Fibroblast of lung (primary cell): ENCODE data around the gene RAET1E. TPM values are rescaled to one million over a fixed set of nuclear protein-coding genes. Genes with fewer than 3 reads are reported as not detected.
A peak's percentile ranks its signal among the peaks of the same experiment; 100 is the strongest.

Source experiments
- DNase-seq, 2 donors: peaks; one replicate each; pipeline versions ENCODE4 v3.0.0 to v3.0.0-alpha.2; 2010; ENCODE audit warnings: low read depth in 2 of 2
- H2AFZ ChIP-seq: 2 replicates; pipeline ENCODE4 v1.5.1; 2012; ENCODE audit warnings: low read length, control low read depth, inconsistent platforms
- H3K27ac ChIP-seq: 2 replicates; pipeline ENCODE4 v1.5.1; 2011; ENCODE audit warnings: low read length, control low read depth; ENCODE audit not compliant: insufficient read depth
- H3K27me3 ChIP-seq: 2 replicates; pipeline ENCODE4 v1.5.1; 2011; ENCODE audit warnings: mild to moderate bottlenecking, low read length; ENCODE audit not compliant: control insufficient read depth, insufficient read depth
- H3K36me3 ChIP-seq: 2 replicates; pipeline ENCODE4 v1.5.1; 2011; ENCODE audit warnings: low read length; ENCODE audit not compliant: control insufficient read depth, insufficient read depth
- H3K4me1 ChIP-seq: 2 replicates; pipeline ENCODE4 v1.5.1; 2011; ENCODE audit warnings: low read length; ENCODE audit not compliant: control insufficient read depth, insufficient read depth; ENCODE audit errors: extremely low read depth
- H3K4me2 ChIP-seq: 2 replicates; pipeline ENCODE4 v1.5.1; 2011; ENCODE audit warnings: low read length, control low read depth; ENCODE audit not compliant: insufficient read depth; ENCODE audit errors: extremely low read depth
- H3K4me3 ChIP-seq, 4 experiments: fragments of 200-600 bp in 1 of 4; sonication (generic) in 1 of 4; replicated peaks in 1 of 4; 2 replicates each; pipeline ENCODE4 v1.5.1; 2011 to 2016; ENCODE audit warnings: low read length in 4 of 4, low read depth in 3 of 4, mild to moderate bottlenecking in 3 of 4, control low read depth in 2 of 4, inconsistent platforms in 1 of 4, mixed read lengths in 1 of 4; ENCODE audit not compliant: insufficient read depth in 1 of 4; ENCODE audit errors: control extremely low read depth in 1 of 4
- H3K79me2 ChIP-seq: 2 replicates; pipeline ENCODE4 v1.5.1; 2012; ENCODE audit warnings: mild to moderate bottlenecking, low read length, inconsistent platforms; ENCODE audit not compliant: control insufficient read depth, insufficient read depth
- H3K9ac ChIP-seq: 2 replicates; pipeline ENCODE4 v1.5.1; 2011; ENCODE audit warnings: mild to moderate bottlenecking, low read length, control low read depth; ENCODE audit not compliant: insufficient read depth
- H3K9me3 ChIP-seq: 2 replicates; pipeline ENCODE4 v1.5.1; 2012; ENCODE audit warnings: low read depth, low read length; ENCODE audit not compliant: control insufficient read depth, insufficient read depth
- H4K20me1 ChIP-seq: 2 replicates; pipeline ENCODE4 v1.5.1; 2011; ENCODE audit warnings: low read length; ENCODE audit not compliant: control insufficient read depth, insufficient read depth; ENCODE audit errors: extremely low read depth
- EZH2 ChIP-seq: IDR thresholded peaks from 2 replicates; pipeline ENCODE4 v1.5.1; 2012; ENCODE audit warnings: low read length, control low read depth, mild to moderate bottlenecking; ENCODE audit errors: missing control alignments
- polyA plus RNA-seq, 2 donors: library from polyadenylated mRNA; depleted of rRNA in 1 of 2; stranded (reverse) in 1 of 2; unstranded in 1 of 2; fragments of >200 nt; gene quantifications; 2 replicates each; pipeline ENCODE4 v1.2.1, GENCODE V29; 2011 to 2012; ENCODE audit warnings: missing spikeins in 1 of 2
- total RNA-seq: library from RNA; depleted of rRNA; stranded (reverse); fragments of >200 nt; gene quantifications from 2 replicates; pipeline ENCODE4 v1.2.1, GENCODE V29; 2014
- TF ChIP-seq, protein P1 (sequence below), 2 donors: IDR thresholded peaks in 1 of 2; conservative IDR thresholded peaks in 1 of 2; 1 replicate in 1 of 2; 2 replicates in 1 of 2; pipeline ENCODE4 v1.5.1; 2011 to 2012; ENCODE audit warnings: low read length in 2 of 2, control low read depth in 1 of 2, inconsistent platforms in 1 of 2, low read depth in 1 of 2, mild to moderate bottlenecking in 1 of 2

RAET1E gene
- total and polyA plus RNA-seq, 2 donors (not counting 1 experiment from before 2014, with no cell fraction given): 0.12 to 1.5 TPM

DNA sequence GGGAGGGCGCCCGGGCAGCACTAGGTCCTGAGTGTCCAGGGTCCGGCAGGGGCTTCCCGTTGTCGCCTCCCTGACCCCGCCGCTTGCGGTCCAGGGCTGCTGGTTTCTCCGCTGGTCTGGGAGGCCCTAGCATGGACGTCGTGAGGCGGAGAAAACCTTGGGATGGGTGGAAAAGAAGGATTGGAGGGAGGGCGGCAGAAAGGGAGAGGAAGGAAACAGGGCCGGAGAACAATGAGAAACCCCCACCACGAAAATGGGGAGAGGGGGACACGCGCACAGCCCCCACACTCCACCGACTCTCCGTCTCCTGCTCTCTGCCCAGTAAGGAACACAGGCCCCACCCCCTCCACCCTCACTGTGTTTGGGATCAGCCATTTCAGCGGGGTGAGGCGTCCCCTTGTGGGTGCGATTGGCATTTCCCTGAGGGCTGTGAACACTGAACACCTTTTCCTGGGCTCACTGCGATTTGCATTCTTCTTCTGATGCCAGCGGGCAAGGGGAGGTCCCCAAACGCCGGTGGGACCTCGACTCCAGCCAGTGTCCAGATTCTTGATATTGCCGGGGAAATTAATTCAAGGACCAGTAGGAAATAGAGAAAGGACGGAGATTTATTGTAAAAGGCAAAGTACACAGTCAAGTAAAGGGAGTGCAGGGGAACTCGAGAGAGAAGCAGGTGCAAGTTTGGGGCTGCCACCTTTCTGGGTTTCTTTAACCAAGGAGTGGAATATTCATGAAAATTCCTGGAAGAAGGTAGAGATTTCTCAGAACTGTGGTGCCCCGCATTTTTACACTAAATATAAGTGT lies 28.3 kb upstream of the RAET1E start:
- Histone ChIP-seq H3K9ac (peak overlapping the region; percentile 58), H2AFZ (peak overlapping the region; percentile 91), H3K79me2 (no peaks in the 10 kb centered on the region), H3K27ac (peak overlapping the region; percentile 23), H4K20me1 (no peaks in the 10 kb centered on the region), H3K9me3 (no peaks in the 10 kb centered on the region), H3K4me2 (peak overlapping the region; percentile 77), H3K36me3 (no peaks in the 10 kb centered on the region), H3K27me3 (peaks cover 10% of the 10 kb centered on the region), H3K4me1 (peaks cover 6% of the 10 kb centered on the region), H3K4me3 (peak overlapping the region; percentile 40 to 61 (median 46))
- peak; percentile 62 to 74 for DNase-seq
- no peak for TF ChIP-seq EZH2
- TF ChIP-seq, protein P1, sequence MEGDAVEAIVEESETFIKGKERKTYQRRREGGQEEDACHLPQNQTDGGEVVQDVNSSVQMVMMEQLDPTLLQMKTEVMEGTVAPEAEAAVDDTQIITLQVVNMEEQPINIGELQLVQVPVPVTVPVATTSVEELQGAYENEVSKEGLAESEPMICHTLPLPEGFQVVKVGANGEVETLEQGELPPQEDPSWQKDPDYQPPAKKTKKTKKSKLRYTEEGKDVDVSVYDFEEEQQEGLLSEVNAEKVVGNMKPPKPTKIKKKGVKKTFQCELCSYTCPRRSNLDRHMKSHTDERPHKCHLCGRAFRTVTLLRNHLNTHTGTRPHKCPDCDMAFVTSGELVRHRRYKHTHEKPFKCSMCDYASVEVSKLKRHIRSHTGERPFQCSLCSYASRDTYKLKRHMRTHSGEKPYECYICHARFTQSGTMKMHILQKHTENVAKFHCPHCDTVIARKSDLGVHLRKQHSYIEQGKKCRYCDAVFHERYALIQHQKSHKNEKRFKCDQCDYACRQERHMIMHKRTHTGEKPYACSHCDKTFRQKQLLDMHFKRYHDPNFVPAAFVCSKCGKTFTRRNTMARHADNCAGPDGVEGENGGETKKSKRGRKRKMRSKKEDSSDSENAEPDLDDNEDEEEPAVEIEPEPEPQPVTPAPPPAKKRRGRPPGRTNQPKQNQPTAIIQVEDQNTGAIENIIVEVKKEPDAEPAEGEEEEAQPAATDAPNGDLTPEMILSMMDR (conservative IDR thresholded peaks at IDR 0.05 in 1 of 2, IDR thresholded peaks at IDR 0.05 in 1 of 2; ENCODE audit: low read depth in 1 of 2, low read length in 2 of 2): peak; percentile 91 to 97

DNA sequence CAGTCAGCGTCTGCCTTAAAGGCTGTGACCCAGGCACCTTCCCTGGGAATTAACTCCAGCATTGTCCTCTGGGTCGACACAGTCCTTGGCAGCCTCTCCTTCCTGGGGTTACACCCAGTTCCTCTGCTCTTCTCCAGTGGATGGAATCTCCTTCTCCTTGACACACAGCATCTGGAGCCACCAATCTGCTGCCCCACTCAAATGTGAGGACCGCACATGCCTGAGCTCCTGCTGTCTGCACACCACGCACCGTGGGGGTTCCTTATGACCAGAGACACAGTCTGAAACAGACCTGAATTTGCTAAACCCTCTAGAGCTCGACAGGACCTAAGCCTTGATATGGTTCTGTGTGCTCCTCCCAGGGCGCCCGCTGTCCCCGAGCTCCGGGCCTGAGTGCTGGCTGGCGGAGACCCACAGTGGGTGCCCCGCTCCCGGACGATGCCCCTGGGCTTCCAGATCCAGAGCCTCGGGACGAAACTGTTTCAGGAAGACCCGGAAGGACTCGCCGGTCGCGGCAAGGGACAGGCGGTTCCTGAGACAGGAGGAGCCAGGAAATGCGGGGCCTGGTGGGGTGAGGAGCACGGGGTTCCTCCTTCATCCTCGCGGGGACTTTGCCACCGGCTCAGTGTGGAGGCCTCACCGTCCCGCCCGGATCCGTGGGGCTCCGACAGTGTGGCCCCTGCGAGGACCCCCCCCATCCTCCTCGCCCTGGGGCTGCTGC lies 27.5 kb upstream of the RAET1E start:
- Histone ChIP-seq H3K27ac (no peak overlapping the region), H3K9ac (peak overlapping the region; percentile 58)
- peak in 1 of 2 donors; percentile 9 for DNase-seq

GRCh38 chr6:149924933-149925252 lies 27.0 kb upstream of the RAET1E start:
- Histone ChIP-seq H3K9ac (no peak overlapping the region), H3K27me3 (peaks cover 9% of the 10 kb centered on the region), H2AFZ (no peak overlapping the region), H3K4me3 (no peak overlapping the region), H4K20me1 (no peaks in the 10 kb centered on the region), H3K9me3 (no peaks in the 10 kb centered on the region), H3K79me2 (no peaks in the 10 kb centered on the region), H3K27ac (no peak overlapping the region), H3K4me1 (peaks cover 6% of the 10 kb centered on the region), H3K36me3 (no peaks in the 10 kb centered on the region), H3K4me2 (no peak overlapping the region)
- DNase-seq: no peak
- TF ChIP-seq EZH2: no peak
- TF ChIP-seq, protein P1 (conservative IDR thresholded peaks at IDR 0.05 in 1 of 2, IDR thresholded peaks at IDR 0.05 in 1 of 2; ENCODE audit: low read depth in 1 of 2, low read length in 2 of 2): no peak

More for the DNA sequence above, 27.5 kb upstream of the RAET1E start:
- Histone ChIP-seq H2AFZ (peak overlapping the region; percentile 91), H3K4me2 (peak overlapping the region; percentile 77), H3K9me3 (no peaks in the 10 kb centered on the region), H4K20me1 (no peaks in the 10 kb centered on the region), H3K36me3 (no peaks in the 10 kb centered on the region), H3K4me1 (peaks cover 6% of the 10 kb centered on the region), H3K4me3 (peak overlapping the region; percentile 40 to 61 (median 46)), H3K27me3 (peaks cover 9% of the 10 kb centered on the region), H3K79me2 (no peaks in the 10 kb centered on the region)
- TF ChIP-seq EZH2: no peak
- TF ChIP-seq, protein P1 (conservative IDR thresholded peaks at IDR 0.05 in 1 of 2, IDR thresholded peaks at IDR 0.05 in 1 of 2; ENCODE audit: low read depth in 1 of 2, low read length in 2 of 2): no peak
